Measurements from ENCODE around the gene ANKRD24.

- TF ChIP-seq, protein P1, sequence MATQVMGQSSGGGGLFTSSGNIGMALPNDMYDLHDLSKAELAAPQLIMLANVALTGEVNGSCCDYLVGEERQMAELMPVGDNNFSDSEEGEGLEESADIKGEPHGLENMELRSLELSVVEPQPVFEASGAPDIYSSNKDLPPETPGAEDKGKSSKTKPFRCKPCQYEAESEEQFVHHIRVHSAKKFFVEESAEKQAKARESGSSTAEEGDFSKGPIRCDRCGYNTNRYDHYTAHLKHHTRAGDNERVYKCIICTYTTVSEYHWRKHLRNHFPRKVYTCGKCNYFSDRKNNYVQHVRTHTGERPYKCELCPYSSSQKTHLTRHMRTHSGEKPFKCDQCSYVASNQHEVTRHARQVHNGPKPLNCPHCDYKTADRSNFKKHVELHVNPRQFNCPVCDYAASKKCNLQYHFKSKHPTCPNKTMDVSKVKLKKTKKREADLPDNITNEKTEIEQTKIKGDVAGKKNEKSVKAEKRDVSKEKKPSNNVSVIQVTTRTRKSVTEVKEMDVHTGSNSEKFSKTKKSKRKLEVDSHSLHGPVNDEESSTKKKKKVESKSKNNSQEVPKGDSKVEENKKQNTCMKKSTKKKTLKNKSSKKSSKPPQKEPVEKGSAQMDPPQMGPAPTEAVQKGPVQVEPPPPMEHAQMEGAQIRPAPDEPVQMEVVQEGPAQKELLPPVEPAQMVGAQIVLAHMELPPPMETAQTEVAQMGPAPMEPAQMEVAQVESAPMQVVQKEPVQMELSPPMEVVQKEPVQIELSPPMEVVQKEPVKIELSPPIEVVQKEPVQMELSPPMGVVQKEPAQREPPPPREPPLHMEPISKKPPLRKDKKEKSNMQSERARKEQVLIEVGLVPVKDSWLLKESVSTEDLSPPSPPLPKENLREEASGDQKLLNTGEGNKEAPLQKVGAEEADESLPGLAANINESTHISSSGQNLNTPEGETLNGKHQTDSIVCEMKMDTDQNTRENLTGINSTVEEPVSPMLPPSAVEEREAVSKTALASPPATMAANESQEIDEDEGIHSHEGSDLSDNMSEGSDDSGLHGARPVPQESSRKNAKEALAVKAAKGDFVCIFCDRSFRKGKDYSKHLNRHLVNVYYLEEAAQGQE (IDR thresholded peaks at IDR 0.05; ENCODE audit: low read depth, low read length) = no peak
- TF ChIP-seq CTCF (IDR thresholded peaks at IDR 0.05) = no peak
- no peak for TF ChIP-seq NRF1 (IDR thresholded peaks at IDR 0.05; ENCODE audit: low read depth, low read length)
- TF ChIP-seq SIN3A (IDR thresholded peaks at IDR 0.05; ENCODE audit: borderline replicate concordance, low read depth, low read length) = no peak
- TF ChIP-seq TAF1 (IDR thresholded peaks at IDR 0.05; ENCODE audit: borderline replicate concordance, low read depth, low read length) = no peak
- TF ChIP-seq ELF1 (IDR thresholded peaks at IDR 0.05) = no peak
- TF ChIP-seq EZH2phosphoT487 (IDR thresholded peaks at IDR 0.05; ENCODE audit: borderline replicate concordance, low read depth) = no peak
- TF ChIP-seq, protein P2, sequence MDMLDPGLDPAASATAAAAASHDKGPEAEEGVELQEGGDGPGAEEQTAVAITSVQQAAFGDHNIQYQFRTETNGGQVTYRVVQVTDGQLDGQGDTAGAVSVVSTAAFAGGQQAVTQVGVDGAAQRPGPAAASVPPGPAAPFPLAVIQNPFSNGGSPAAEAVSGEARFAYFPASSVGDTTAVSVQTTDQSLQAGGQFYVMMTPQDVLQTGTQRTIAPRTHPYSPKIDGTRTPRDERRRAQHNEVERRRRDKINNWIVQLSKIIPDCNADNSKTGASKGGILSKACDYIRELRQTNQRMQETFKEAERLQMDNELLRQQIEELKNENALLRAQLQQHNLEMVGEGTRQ (IDR thresholded peaks at IDR 0.05; ENCODE audit: borderline replicate concordance, low read depth, low read length) = no peak
- TF ChIP-seq RXRA (IDR thresholded peaks at IDR 0.05; ENCODE audit: borderline replicate concordance, low read depth) = no peak
- TF ChIP-seq GATA2 (CRISPR knock-in tag; IDR thresholded peaks at IDR 0.05) = no peak
- TF ChIP-seq, protein P3, sequence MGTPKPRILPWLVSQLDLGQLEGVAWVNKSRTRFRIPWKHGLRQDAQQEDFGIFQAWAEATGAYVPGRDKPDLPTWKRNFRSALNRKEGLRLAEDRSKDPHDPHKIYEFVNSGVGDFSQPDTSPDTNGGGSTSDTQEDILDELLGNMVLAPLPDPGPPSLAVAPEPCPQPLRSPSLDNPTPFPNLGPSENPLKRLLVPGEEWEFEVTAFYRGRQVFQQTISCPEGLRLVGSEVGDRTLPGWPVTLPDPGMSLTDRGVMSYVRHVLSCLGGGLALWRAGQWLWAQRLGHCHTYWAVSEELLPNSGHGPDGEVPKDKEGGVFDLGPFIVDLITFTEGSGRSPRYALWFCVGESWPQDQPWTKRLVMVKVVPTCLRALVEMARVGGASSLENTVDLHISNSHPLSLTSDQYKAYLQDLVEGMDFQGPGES (IDR thresholded peaks at IDR 0.05; ENCODE audit: low read depth, low read length) = no peak
- TF ChIP-seq EP300 (IDR thresholded peaks at IDR 0.05; ENCODE audit: borderline replicate concordance in 1 of 2, low read depth in 1 of 2, low read length in 1 of 2) = no peak
Observed at GRCh38 chr19:4257025-4257424, 74.5 kb downstream of the ANKRD24 start.

All from SK-N-SH (cell line).